Endothelial cell of umbilical vein (primary cell): ENCODE measurements around the gene LCNL1. TPM values are rescaled to one million over a fixed set of nuclear protein-coding genes. Genes with fewer than 3 reads are reported as not detected.

Source experiments
- BruUV-seq: library from RNA; stranded (reverse); fragments of 400-500 nt; replicated peaks from 2 replicates; lab custom pipeline; 2021; lab: Mats Ljungman, UMichigan
- CTCF ChIA-PET: fragments of 300-600, 350-600 bp; sonication (Branson Sonifier 250); formaldehyde crosslinking; loops from one replicate; lab custom pipeline; 2021; ENCODE audit warnings: antibody characterized with exemption, inconsistent platforms; lab: Charles Lee
- POLR2A ChIA-PET: fragments of 300-600, 350-600 bp; sonication (Branson Sonifier 250); formaldehyde crosslinking; loops from one replicate; lab custom pipeline; 2021; ENCODE audit warnings: antibody characterized with exemption, inconsistent platforms; lab: Charles Lee
- DNase-seq: peaks from one replicate; pipeline ENCODE4 v3.0.0-alpha.2; 2011; ENCODE audit warnings: low read depth, low spot score
- FAIRE-seq: peaks from 2 replicates; lab custom pipeline; 2011; peaks lifted over from hg19 to GRCh38; lab: Jason Lieb, UNC
- H2AFZ ChIP-seq: 2 replicates; pipeline ENCODE4 v1.6.0; 2012; ENCODE audit warnings: low read depth, low read length, control low read depth, inconsistent platforms
- H3K27ac ChIP-seq: 2 replicates; pipeline ENCODE4 v1.5.1; 2011; ENCODE audit warnings: low read depth, mild to moderate bottlenecking, control low read depth, low read length, moderate library complexity; ENCODE audit not compliant: insufficient read depth
- H3K27me3 ChIP-seq, 2 experiments: 2 replicates each; pipeline versions ENCODE4 v1.6.0 to v1.6.1; 2011; ENCODE audit warnings: low read length in 2 of 2, mixed read lengths in 1 of 2; ENCODE audit not compliant: control insufficient read depth in 2 of 2, insufficient read depth in 2 of 2
- H3K36me3 ChIP-seq, 2 experiments: 2 replicates in 1 of 2; 3 replicates in 1 of 2; pipeline ENCODE4 v1.5.1; 2011; ENCODE audit warnings: low read length in 2 of 2, mild to moderate bottlenecking in 1 of 2, moderate library complexity in 1 of 2; ENCODE audit not compliant: control insufficient read depth in 2 of 2, insufficient read depth in 2 of 2; ENCODE audit errors: extremely low read depth in 1 of 2
- H3K4me1 ChIP-seq: 3 replicates; pipeline ENCODE4 v1.5.1; 2011; ENCODE audit warnings: mild to moderate bottlenecking, low read length; ENCODE audit not compliant: control insufficient read depth, insufficient read depth; ENCODE audit errors: extremely low read depth
- H3K4me2 ChIP-seq: 2 replicates; pipeline ENCODE4 v1.6.1; 2011; ENCODE audit warnings: low read length, control low read depth, mixed read lengths; ENCODE audit not compliant: insufficient read depth
- H3K4me3 ChIP-seq, 3 experiments: fragments of 200-600 bp in 1 of 3; sonication (generic), shearing (Covaris generic) in 1 of 3; replicated peaks in 1 of 3; 2 replicates each; pipeline ENCODE4 v1.5.1; 2011 to 2016; ENCODE audit warnings: control low read depth in 3 of 3, low read length in 3 of 3, mild to moderate bottlenecking in 2 of 3, inconsistent platforms in 1 of 3, low read depth in 1 of 3, moderate library complexity in 1 of 3; ENCODE audit not compliant: insufficient read depth in 1 of 3
- H3K79me2 ChIP-seq: 2 replicates; pipeline ENCODE4 v1.6.0; 2012; ENCODE audit warnings: low read length, inconsistent platforms; ENCODE audit not compliant: control insufficient read depth, insufficient read depth
- H3K9ac ChIP-seq: replicated peaks from 2 replicates; pipeline ENCODE3; 2011; ENCODE audit warnings: low read length, control low read depth; ENCODE audit not compliant: insufficient read depth; ENCODE audit errors: extremely low read depth
- H3K9me1 ChIP-seq: replicated peaks from 3 replicates; pipeline ENCODE4 v1.6.0; 2011; ENCODE audit warnings: mild to moderate bottlenecking, low read length; ENCODE audit not compliant: control insufficient read depth, insufficient read depth; ENCODE audit errors: extremely low read depth
- H3K9me3 ChIP-seq: replicated peaks from 2 replicates; pipeline ENCODE4 v1.5.1; 2012; ENCODE audit warnings: low read length, inconsistent platforms; ENCODE audit not compliant: control insufficient read depth, insufficient read depth
- H4K20me1 ChIP-seq: replicated peaks from 2 replicates; pipeline ENCODE3; 2011; ENCODE audit warnings: mild to moderate bottlenecking, low read length; ENCODE audit not compliant: control insufficient read depth, insufficient read depth; ENCODE audit errors: extremely low read depth
- EZH2 ChIP-seq: IDR thresholded peaks from 2 replicates; pipeline ENCODE4 v1.6.1; 2012; ENCODE audit warnings: borderline replicate concordance, low read depth, mild to moderate bottlenecking, moderate library complexity, low read length, inconsistent platforms; ENCODE audit not compliant: severe bottlenecking
- FOS ChIP-seq: IDR thresholded peaks from 2 replicates; pipeline ENCODE4 v1.6.1; 2011; ENCODE audit warnings: mild to moderate bottlenecking, low read length, moderate library complexity, borderline replicate concordance; ENCODE audit not compliant: insufficient read depth
- GATA2 ChIP-seq: IDR thresholded peaks from 2 replicates; pipeline ENCODE4 v1.7.0; 2011; ENCODE audit warnings: low read depth, mild to moderate bottlenecking, moderate library complexity, mixed read lengths, low read length; ENCODE audit not compliant: insufficient read length, insufficient read depth
- JUN ChIP-seq: IDR thresholded peaks from 2 replicates; pipeline ENCODE4 v1.6.1; 2011; ENCODE audit warnings: borderline replicate concordance, low read depth; ENCODE audit not compliant: insufficient read length, insufficient read depth
- MAX ChIP-seq: IDR thresholded peaks from 2 replicates; pipeline ENCODE4 v1.6.1; 2011; ENCODE audit not compliant: insufficient read depth, insufficient read length
- MYC ChIP-seq: IDR thresholded peaks from one replicate; pipeline ENCODE4 v1.6.1; 2011; ENCODE audit warnings: mild to moderate bottlenecking, low read depth, low read length
- POLR2A ChIP-seq: IDR thresholded peaks from 2 replicates; pipeline ENCODE4 v1.6.1; 2012; ENCODE audit warnings: low read depth, mild to moderate bottlenecking, control low read depth, low read length
- POLR2AphosphoS5 ChIP-seq: IDR thresholded peaks from 2 replicates; pipeline ENCODE4 v1.6.1; 2012; ENCODE audit warnings: low read depth, mild to moderate bottlenecking, control low read depth, low read length, moderate library complexity; ENCODE audit not compliant: insufficient read depth
- dilution Hi-C: fragments of 300-500 bp; cut with MboI; formaldehyde crosslinking; loops from one replicate; pipeline ENCODE4 v1.15.0; 2019; ENCODE audit warnings: low sequenced_read_pairs; ENCODE audit not compliant: extremely low pct_ligation_motif_present
- intact Hi-C: fragments of 100-400 bp; cut with micrococcal nuclease; formaldehyde crosslinking; loops from one replicate; pipeline ENCODE4 v1.10.0; 2022
- polyA plus RNA-seq, 4 experiments: library from polyadenylated mRNA; depleted of rRNA in 3 of 4; stranded (reverse) in 3 of 4; unstranded in 1 of 4; fragments of >200 nt; gene quantifications; 2 replicates each; pipeline versions ENCODE4 v1.2.1 to v1.2.3, GENCODE V29; 2011 to 2012; ENCODE audit warnings: missing spikeins in 1 of 4
- total RNA-seq: library from RNA; stranded (reverse); gene quantifications from 2 replicates; pipeline ENCODE4 v1.2.3, GENCODE V29; 2021
- TF ChIP-seq, protein P1 (sequence below), 2 donors: IDR thresholded peaks; 1 replicate in 1 of 2; 2 replicates in 1 of 2; pipeline ENCODE4 v1.5.1; 2011; ENCODE audit warnings: low read length in 2 of 2, mild to moderate bottlenecking in 2 of 2, moderate library complexity in 2 of 2, control low read depth in 1 of 2, inconsistent platforms in 1 of 2, low read depth in 1 of 2; ENCODE audit not compliant: insufficient read depth in 1 of 2; ENCODE audit errors: extremely low read depth in 1 of 2

The LCNL1 gene
- total and polyA plus RNA-seq, 2 donors (not counting 3 experiments of a cell fraction or from before 2014, with no cell fraction given) = not detected

- Histone ChIP-seq H3K9ac (no peak overlapping the region), H3K9me1 (no peaks in the 10 kb centered on the region), H3K79me2 (no peaks in the 10 kb centered on the region), H3K9me3 (no peaks in the 10 kb centered on the region), H3K4me2 (no peak overlapping the region), H3K4me1 (no peaks in the 10 kb centered on the region), H3K4me3 (no peak overlapping the region), H3K36me3 (no peaks in the 10 kb centered on the region), H3K27ac (no peak overlapping the region), H3K27me3 (no peaks in the 10 kb centered on the region), H4K20me1 (no peaks in the 10 kb centered on the region), H2AFZ (no peak overlapping the region)
- DNase-seq (no peak), FAIRE-seq (no peak)
- intact Hi-C loops = no loop called here
- no TSS peak for BruUV-seq
- POLR2A ChIA-PET = no interaction called here
- dilution Hi-C loops = no loop called here
- no peak for TF ChIP-seq POLR2AphosphoS5
- TF ChIP-seq GATA2 = no peak
- TF ChIP-seq JUN = no peak
- no peak for TF ChIP-seq POLR2A
- TF ChIP-seq FOS = no peak
- no peak for TF ChIP-seq MAX
- TF ChIP-seq MYC = no peak
- no peak for TF ChIP-seq EZH2
- TF ChIP-seq, protein P1, sequence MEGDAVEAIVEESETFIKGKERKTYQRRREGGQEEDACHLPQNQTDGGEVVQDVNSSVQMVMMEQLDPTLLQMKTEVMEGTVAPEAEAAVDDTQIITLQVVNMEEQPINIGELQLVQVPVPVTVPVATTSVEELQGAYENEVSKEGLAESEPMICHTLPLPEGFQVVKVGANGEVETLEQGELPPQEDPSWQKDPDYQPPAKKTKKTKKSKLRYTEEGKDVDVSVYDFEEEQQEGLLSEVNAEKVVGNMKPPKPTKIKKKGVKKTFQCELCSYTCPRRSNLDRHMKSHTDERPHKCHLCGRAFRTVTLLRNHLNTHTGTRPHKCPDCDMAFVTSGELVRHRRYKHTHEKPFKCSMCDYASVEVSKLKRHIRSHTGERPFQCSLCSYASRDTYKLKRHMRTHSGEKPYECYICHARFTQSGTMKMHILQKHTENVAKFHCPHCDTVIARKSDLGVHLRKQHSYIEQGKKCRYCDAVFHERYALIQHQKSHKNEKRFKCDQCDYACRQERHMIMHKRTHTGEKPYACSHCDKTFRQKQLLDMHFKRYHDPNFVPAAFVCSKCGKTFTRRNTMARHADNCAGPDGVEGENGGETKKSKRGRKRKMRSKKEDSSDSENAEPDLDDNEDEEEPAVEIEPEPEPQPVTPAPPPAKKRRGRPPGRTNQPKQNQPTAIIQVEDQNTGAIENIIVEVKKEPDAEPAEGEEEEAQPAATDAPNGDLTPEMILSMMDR (IDR thresholded peaks at IDR 0.05; ENCODE audit: extremely low read depth in 1 of 2, insufficient read depth in 1 of 2, low read depth in 1 of 2, low read length in 2 of 2) = no peak
- CTCF ChIA-PET = interaction anchor here (0.9 to 1.8 kb wide), 4 partner anchors 38 to 61 kb away, joined by 3 to 9 read pairs (median 4); no protein-coding TSS in a partner anchor
Observed at GRCh38 chr9:136973618-136974617, 8.9 kb upstream of the LCNL1 start.
